OCI-LY1 (cell line): ENCODE results near the gene BICD1.

Experiments used
- H2AFZ ChIP-seq: fragments of 200-600 bp; sonication (generic), shearing (Covaris generic); 2 replicates; pipeline ENCODE4 v1.6.0; 2014; ENCODE audit warnings: antibody characterized with exemption, mild to moderate bottlenecking, low read length
- H3F3A ChIP-seq: fragments of 200-600 bp; sonication (generic), shearing (Covaris generic); 2 replicates; pipeline ENCODE4 v1.6.0; 2014; ENCODE audit warnings: mild to moderate bottlenecking, antibody characterized with exemption, low read length, moderate library complexity; ENCODE audit not compliant: insufficient read depth
- H3K27ac ChIP-seq: fragments of 200-600 bp; sonication (generic); 2 replicates; pipeline ENCODE4 v1.5.1; 2014; ENCODE audit warnings: low read length, mixed run types, mild to moderate bottlenecking, low read depth; ENCODE audit not compliant: poor library complexity, severe bottlenecking
- H3K27me3 ChIP-seq: fragments of 200-600 bp; sonication (generic); 2 replicates; pipeline ENCODE4 v1.6.0; 2014; ENCODE audit warnings: antibody characterized with exemption, mild to moderate bottlenecking, low read length, moderate library complexity; ENCODE audit not compliant: insufficient read depth
- H3K36me3 ChIP-seq: fragments of 200-600 bp; sonication (generic); 2 replicates; pipeline ENCODE4 v1.6.1; 2014; ENCODE audit warnings: mild to moderate bottlenecking, antibody characterized with exemption, low read length, moderate library complexity, mixed read lengths; ENCODE audit not compliant: insufficient read depth
- H3K4me1 ChIP-seq: fragments of 200-600 bp; sonication (generic); 2 replicates; pipeline ENCODE4 v1.5.1; 2014; ENCODE audit warnings: mild to moderate bottlenecking, low read length, moderate library complexity; ENCODE audit not compliant: insufficient read depth, severe bottlenecking
- H3K4me2 ChIP-seq: fragments of 200-600 bp; sonication (generic), shearing (Covaris generic); 2 replicates; pipeline ENCODE4 v1.6.1; 2014; ENCODE audit warnings: low read length
- H3K4me3 ChIP-seq: fragments of 200-600 bp; sonication (generic); 2 replicates; pipeline ENCODE4 v1.5.1; 2014; ENCODE audit warnings: low read length, low read depth, mild to moderate bottlenecking, mixed read lengths; ENCODE audit not compliant: poor library complexity, severe bottlenecking
- H3K79me2 ChIP-seq: fragments of 200-600 bp; shearing (Covaris generic); 2 replicates; pipeline ENCODE4 v1.6.1; 2016; ENCODE audit warnings: mixed run types, low read length, mixed read lengths; ENCODE audit not compliant: insufficient read depth
- H3K9ac ChIP-seq: fragments of 200-600 bp; sonication (generic), shearing (Covaris generic); 2 replicates; pipeline ENCODE4 v1.6.1; 2014; ENCODE audit warnings: mild to moderate bottlenecking, low read length, mixed read lengths
- H3K9me2 ChIP-seq: fragments of 200-600 bp; sonication (generic), shearing (Covaris generic); 2 replicates; pipeline ENCODE4 v1.6.1; 2014; ENCODE audit warnings: low read depth, mild to moderate bottlenecking, low read length, mixed read lengths
- H3K9me3 ChIP-seq: fragments of 200-600 bp; shearing (Covaris generic); 2 replicates; pipeline ENCODE4 v1.6.1; 2014; ENCODE audit warnings: low read length, mixed read lengths
- H4K20me1 ChIP-seq: fragments of 200-600 bp; sonication (generic), shearing (Covaris generic); 2 replicates; pipeline ENCODE4 v1.6.0; 2016; ENCODE audit warnings: mild to moderate bottlenecking, low read length; ENCODE audit not compliant: insufficient read depth
- EZH2 ChIP-seq: fragments of 200-600 bp; sonication (generic), shearing (Covaris generic); IDR thresholded peaks from 2 replicates; pipeline ENCODE4 v1.8.0; 2017; ENCODE audit warnings: borderline replicate concordance, mixed run types, mild to moderate bottlenecking, antibody characterized with exemption, low read length, moderate library complexity, mixed read lengths
- TF ChIP-seq, protein P1 (sequence below): fragments of 200-600 bp; sonication (generic), shearing (Covaris generic); IDR thresholded peaks from 2 replicates; pipeline ENCODE4 v1.5.1; 2017; ENCODE audit warnings: mild to moderate bottlenecking, antibody characterized with exemption, low read length, moderate library complexity, mixed read lengths

BICD1 gene

DNA sequence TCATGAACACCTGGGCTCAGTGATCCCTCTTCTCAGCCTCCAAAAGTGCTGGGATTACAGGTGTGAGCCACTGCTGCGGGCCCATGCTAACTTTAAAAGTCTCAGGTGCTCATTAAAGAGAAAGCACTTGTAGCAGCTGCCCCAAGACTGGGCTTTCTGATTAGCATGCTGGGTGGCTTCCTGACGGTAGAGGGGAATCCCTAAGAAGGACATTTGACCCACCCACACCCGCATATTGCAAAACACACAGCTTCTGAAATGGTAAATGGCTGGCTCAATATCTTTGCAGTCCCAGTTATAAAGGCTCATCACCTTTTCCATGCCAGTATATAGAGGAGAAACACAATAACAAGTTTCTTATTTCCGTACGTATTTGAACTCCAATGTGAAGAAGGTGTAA lies 19.3 kb upstream of the BICD1 start:
- Histone ChIP-seq H4K20me1 (no peaks in the 10 kb centered on the region), H3K9me3 (no peaks in the 10 kb centered on the region), H3K79me2 (no peaks in the 10 kb centered on the region), H3K36me3 (no peaks in the 10 kb centered on the region), H3K4me1 (peaks cover 11% of the 10 kb centered on the region), H3K4me2 (no peak overlapping the region), H3K9ac (no peak overlapping the region), H3K27me3 (no peaks in the 10 kb centered on the region), H3F3A (no peaks in the 10 kb centered on the region), H3K9me2 (no peaks in the 10 kb centered on the region), H3K27ac (no peak overlapping the region), H3K4me3 (no peak overlapping the region), H2AFZ (no peak overlapping the region)
- TF ChIP-seq, protein P1, sequence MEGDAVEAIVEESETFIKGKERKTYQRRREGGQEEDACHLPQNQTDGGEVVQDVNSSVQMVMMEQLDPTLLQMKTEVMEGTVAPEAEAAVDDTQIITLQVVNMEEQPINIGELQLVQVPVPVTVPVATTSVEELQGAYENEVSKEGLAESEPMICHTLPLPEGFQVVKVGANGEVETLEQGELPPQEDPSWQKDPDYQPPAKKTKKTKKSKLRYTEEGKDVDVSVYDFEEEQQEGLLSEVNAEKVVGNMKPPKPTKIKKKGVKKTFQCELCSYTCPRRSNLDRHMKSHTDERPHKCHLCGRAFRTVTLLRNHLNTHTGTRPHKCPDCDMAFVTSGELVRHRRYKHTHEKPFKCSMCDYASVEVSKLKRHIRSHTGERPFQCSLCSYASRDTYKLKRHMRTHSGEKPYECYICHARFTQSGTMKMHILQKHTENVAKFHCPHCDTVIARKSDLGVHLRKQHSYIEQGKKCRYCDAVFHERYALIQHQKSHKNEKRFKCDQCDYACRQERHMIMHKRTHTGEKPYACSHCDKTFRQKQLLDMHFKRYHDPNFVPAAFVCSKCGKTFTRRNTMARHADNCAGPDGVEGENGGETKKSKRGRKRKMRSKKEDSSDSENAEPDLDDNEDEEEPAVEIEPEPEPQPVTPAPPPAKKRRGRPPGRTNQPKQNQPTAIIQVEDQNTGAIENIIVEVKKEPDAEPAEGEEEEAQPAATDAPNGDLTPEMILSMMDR: no peak
- TF ChIP-seq EZH2: no peak

DNA sequence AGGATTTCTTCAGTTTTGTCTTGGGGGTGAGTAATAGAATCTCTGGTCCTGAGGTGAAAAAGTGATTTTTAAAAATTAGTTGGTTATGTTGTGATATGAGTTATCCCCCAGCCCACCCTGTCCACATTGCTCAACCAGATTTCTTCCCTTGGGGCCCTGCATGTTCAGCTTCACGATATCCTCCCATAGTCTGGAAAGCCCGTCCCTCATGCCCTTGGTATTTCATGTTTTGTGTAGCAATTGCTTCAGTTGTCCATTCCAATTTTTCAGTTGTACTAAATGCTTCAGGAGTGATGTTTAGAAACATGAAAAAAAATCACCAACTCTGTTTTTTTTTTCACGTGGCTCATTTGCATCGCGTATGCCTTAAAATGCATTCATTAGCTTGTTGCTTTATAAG lies 17.5 kb upstream of the BICD1 start:
- Histone ChIP-seq H2AFZ (no peak overlapping the region), H3K4me1 (peaks cover 11% of the 10 kb centered on the region), H3K79me2 (no peaks in the 10 kb centered on the region), H3K9me2 (no peaks in the 10 kb centered on the region), H3K9me3 (no peaks in the 10 kb centered on the region), H3K9ac (no peak overlapping the region), H3F3A (no peaks in the 10 kb centered on the region), H4K20me1 (no peaks in the 10 kb centered on the region), H3K4me2 (no peak overlapping the region), H3K27ac (no peak overlapping the region), H3K4me3 (no peak overlapping the region), H3K36me3 (no peaks in the 10 kb centered on the region), H3K27me3 (no peaks in the 10 kb centered on the region)
- no peak for TF ChIP-seq EZH2
- TF ChIP-seq, protein P1: no peak

DNA sequence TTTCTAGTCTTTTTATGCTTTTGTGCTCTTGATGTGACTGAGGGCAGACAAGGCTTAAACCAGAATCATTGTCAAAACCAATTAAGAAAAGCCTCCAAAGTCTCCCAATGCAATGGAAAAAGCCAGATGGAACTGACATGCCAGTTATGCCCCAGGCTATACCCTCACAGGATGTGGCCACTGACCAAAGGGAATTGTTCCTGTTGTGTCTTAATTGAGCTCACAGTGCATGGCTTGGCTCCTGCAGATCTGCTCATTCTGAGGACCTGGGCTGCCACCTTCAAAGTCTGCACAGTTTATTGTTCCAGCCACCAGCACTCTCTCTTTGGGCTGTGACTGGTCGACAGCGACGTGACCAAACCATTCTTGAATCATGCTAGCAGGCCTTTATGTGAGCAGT lies 17.1 kb upstream of the BICD1 start:
- H3K27ac ChIP-seq: no peak overlapping the region
- no peak for TF ChIP-seq EZH2
- TF ChIP-seq, protein P1: no peak

More for the DNA sequence above, 17.1 kb upstream of the BICD1 start:
- Histone ChIP-seq H3F3A (no peaks in the 10 kb centered on the region), H2AFZ (no peak overlapping the region), H3K4me1 (peaks cover 11% of the 10 kb centered on the region), H3K4me2 (no peak overlapping the region), H3K9me3 (no peaks in the 10 kb centered on the region), H3K9me2 (no peaks in the 10 kb centered on the region), H3K4me3 (no peak overlapping the region), H3K79me2 (no peaks in the 10 kb centered on the region), H3K36me3 (no peaks in the 10 kb centered on the region), H3K9ac (no peak overlapping the region), H4K20me1 (no peaks in the 10 kb centered on the region), H3K27me3 (no peaks in the 10 kb centered on the region)
